ENCODE data around the gene ASB9. TPM values are rescaled to one million over a fixed set of nuclear protein-coding genes. Genes with fewer than 3 reads are reported as not detected.

Gene ASB9
- total and polyA plus RNA-seq, 4 donors = 2.1 to 7.5 (median 3.1) TPM

- no peaks in the 10 kb centered on the region for H3K36me3 ChIP-seq (ENCODE audit: control insufficient read depth in 4 of 4, insufficient read depth in 4 of 4, low read length in 4 of 4)
- H3K9ac ChIP-seq (ENCODE audit: insufficient read depth in 1 of 2, low read length in 2 of 2) = no peak overlapping the region
- H3K27ac ChIP-seq (ENCODE audit: low read depth in 1 of 2, low read length in 1 of 2) = no peak overlapping the region
- peaks cover 0 to 40% (median 10%) of the 10 kb centered on the region in 3 donors for H3K27me3 ChIP-seq (ENCODE audit: control insufficient read depth in 3 of 3, insufficient read depth in 3 of 3, low read length in 2 of 3)
- no peak overlapping the region for H3K4me3 ChIP-seq
- no peaks in the 10 kb centered on the region for H3K9me3 ChIP-seq (ENCODE audit: control insufficient read depth in 4 of 4, insufficient read depth in 3 of 4, low read length in 3 of 4)
- ATAC-seq (ENCODE audit: insufficient read depth, low FRiP score) (no peak), DNase-seq (no peak)
- no peaks in the 10 kb centered on the region for H3K4me1 ChIP-seq (ENCODE audit: control insufficient read depth in 5 of 5, insufficient read depth in 5 of 5, low read length in 5 of 5)
- no peak for TF ChIP-seq CTCF (IDR thresholded peaks at IDR 0.05; ENCODE audit: control extremely low read depth, extremely low read depth)
These were observed 15.0 kb downstream of the ASB9 start for GRCh38 chrX:15254852-15255251.

- 60 to 79% methylated on average over 4 of the region's 4 CpGs for WGBS, 2 donors
- no peaks in the 10 kb centered on the region for H3K9me3 ChIP-seq (ENCODE audit: control insufficient read depth in 4 of 4, insufficient read depth in 3 of 4, low read length in 3 of 4)
- no peak overlapping the region for H3K27ac ChIP-seq (ENCODE audit: low read depth in 1 of 2, low read length in 1 of 2)
- no peak for TF ChIP-seq CTCF (IDR thresholded peaks at IDR 0.05; ENCODE audit: control extremely low read depth, extremely low read depth)
- DNase-seq (peak in 2 of 3 donors; percentile 17 to 25), ATAC-seq (ENCODE audit: insufficient read depth, low FRiP score) (no peak)
- no peak overlapping the region for H3K9ac ChIP-seq (ENCODE audit: insufficient read depth in 1 of 2, low read length in 2 of 2)
- no peaks in the 10 kb centered on the region for H3K36me3 ChIP-seq (ENCODE audit: control insufficient read depth in 4 of 4, insufficient read depth in 4 of 4, low read length in 4 of 4)
- H3K27me3 ChIP-seq (ENCODE audit: control insufficient read depth in 3 of 3, insufficient read depth in 3 of 3, low read length in 2 of 3) = peaks cover 0 to 41% (median 16%) of the 10 kb centered on the region in 3 donors
- no peak overlapping the region for H3K4me3 ChIP-seq
- H3K4me1 ChIP-seq (ENCODE audit: control insufficient read depth in 5 of 5, insufficient read depth in 5 of 5, low read length in 5 of 5) = no peaks in the 10 kb centered on the region
These were observed 24.0 kb downstream of the ASB9 start for GRCh38 chrX:15245896-15246295.

- ATAC-seq (ENCODE audit: insufficient read depth, low FRiP score) (no peak), DNase-seq (no peak)
- Histone ChIP-seq H3K36me3 (ENCODE audit: control insufficient read depth in 4 of 4, insufficient read depth in 4 of 4, low read length in 4 of 4) (no peaks in the 10 kb centered on the region), H3K9ac (ENCODE audit: insufficient read depth in 1 of 2, low read length in 2 of 2) (no peak overlapping the region), H3K9me3 (ENCODE audit: control insufficient read depth in 4 of 4, insufficient read depth in 3 of 4, low read length in 3 of 4) (no peaks in the 10 kb centered on the region), H3K27ac (ENCODE audit: low read depth in 1 of 2, low read length in 1 of 2) (no peak overlapping the region), H3K27me3 (ENCODE audit: control insufficient read depth in 3 of 3, insufficient read depth in 3 of 3, low read length in 2 of 3) (peaks cover 0 to 35% (median 16%) of the 10 kb centered on the region in 3 donors), H3K4me3 (no peak overlapping the region), H3K4me1 (ENCODE audit: control insufficient read depth in 5 of 5, insufficient read depth in 5 of 5, low read length in 5 of 5) (no peaks in the 10 kb centered on the region)
- no peak for TF ChIP-seq CTCF (IDR thresholded peaks at IDR 0.05; ENCODE audit: control extremely low read depth, extremely low read depth)
- WGBS, 2 donors = 74 to 86% methylated on average over 5 of the region's 5 CpGs
These were observed 25.5 kb downstream of the ASB9 start for GRCh38 chrX:15244421-15244820.

GRCh38 chrX:15242899-15243555 lies 26.9 kb downstream of the ASB9 start:
- DNase-seq = peak; percentile 54 to 79 (median 69)
- TF ChIP-seq CTCF (IDR thresholded peaks at IDR 0.05; ENCODE audit: control extremely low read depth, extremely low read depth) = peak; percentile 26

More at GRCh38 chrX:15242899-15243555, 26.9 kb downstream of the ASB9 start:
- peaks cover 0 to 37% (median 23%) of the 10 kb centered on the region in 3 donors for H3K27me3 ChIP-seq (ENCODE audit: control insufficient read depth in 3 of 3, insufficient read depth in 3 of 3, low read length in 2 of 3)
- no peaks in the 10 kb centered on the region for H3K9me3 ChIP-seq (ENCODE audit: control insufficient read depth in 4 of 4, insufficient read depth in 3 of 4, low read length in 3 of 4)
- WGBS, 2 donors = 11 to 35% methylated on average over 5 of the region's 5 CpGs
- H3K9ac ChIP-seq (ENCODE audit: insufficient read depth in 1 of 2, low read length in 2 of 2) = no peak overlapping the region
- H3K36me3 ChIP-seq (ENCODE audit: control insufficient read depth in 4 of 4, insufficient read depth in 4 of 4, low read length in 4 of 4) = no peaks in the 10 kb centered on the region
- no peak overlapping the region for H3K4me3 ChIP-seq
- ATAC-seq (ENCODE audit: insufficient read depth, low FRiP score) = no peak
- H3K27ac ChIP-seq (ENCODE audit: low read depth in 1 of 2, low read length in 1 of 2) = no peak overlapping the region
- no peaks in the 10 kb centered on the region for H3K4me1 ChIP-seq (ENCODE audit: control insufficient read depth in 5 of 5, insufficient read depth in 5 of 5, low read length in 5 of 5)
